HUES48 (cell line): Measurements from ENCODE around the gene FHIT.

Experiments used
- H3K27ac ChIP-seq: one replicate; pipeline ENCODE4 v1.7.0; 2013; ENCODE audit warnings: low read depth, low read length, inconsistent platforms
- H3K27me3 ChIP-seq: 2 replicates; pipeline ENCODE4 v1.6.1; 2013; ENCODE audit warnings: mild to moderate bottlenecking, low read length; ENCODE audit not compliant: control insufficient read depth, insufficient read depth
- H3K36me3 ChIP-seq: 2 replicates; pipeline ENCODE4 v1.6.1; 2013; ENCODE audit warnings: low read length; ENCODE audit not compliant: control insufficient read depth, insufficient read depth
- H3K4me1 ChIP-seq: 2 replicates; pipeline ENCODE4 v1.6.1; 2013; ENCODE audit warnings: mild to moderate bottlenecking, low read length; ENCODE audit not compliant: control insufficient read depth, insufficient read depth
- H3K4me3 ChIP-seq: 2 replicates; pipeline ENCODE4 v1.5.1; 2013; ENCODE audit warnings: mild to moderate bottlenecking, low read depth, low read length
- H3K9ac ChIP-seq: 2 replicates; pipeline ENCODE4 v1.6.1; 2013; ENCODE audit warnings: mild to moderate bottlenecking, low read depth, low read length, moderate library complexity
- H3K9me3 ChIP-seq: 2 replicates; pipeline ENCODE4 v1.6.1; 2013; ENCODE audit warnings: low read length; ENCODE audit not compliant: control insufficient read depth, insufficient read depth

Gene FHIT

DNA sequence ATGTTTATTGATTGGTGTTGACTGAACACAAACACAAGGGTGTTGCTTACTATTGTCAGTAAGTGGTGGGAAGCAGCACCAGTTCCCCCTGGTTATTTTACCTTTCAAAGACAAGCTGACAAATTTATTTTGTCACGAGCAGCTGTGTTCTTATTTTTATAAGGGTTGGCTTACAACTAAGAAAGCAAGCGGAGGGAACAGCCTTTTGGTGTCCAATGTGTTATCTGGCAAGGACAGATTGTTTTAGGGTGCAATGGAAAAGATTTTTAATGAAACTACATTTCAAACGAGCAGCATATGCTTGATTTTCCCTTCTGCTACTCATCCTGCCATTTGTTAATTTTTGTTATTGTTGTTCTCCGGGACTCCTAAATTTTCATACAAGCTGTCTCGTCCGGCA lies 1280.9 kb downstream of the FHIT start:
- no peaks in the 10 kb centered on the region for H3K9me3 ChIP-seq
- H3K27ac ChIP-seq = no peak overlapping the region
- H3K27me3 ChIP-seq = no peaks in the 10 kb centered on the region
- no peak overlapping the region for H3K9ac ChIP-seq
- H3K4me1 ChIP-seq = no peaks in the 10 kb centered on the region
- H3K36me3 ChIP-seq = no peaks in the 10 kb centered on the region
- H3K4me3 ChIP-seq = no peak overlapping the region

- Histone ChIP-seq H3K27me3 (no peaks in the 10 kb centered on the region), H3K27ac (no peak overlapping the region), H3K9me3 (no peaks in the 10 kb centered on the region), H3K36me3 (no peaks in the 10 kb centered on the region), H3K4me3 (no peak overlapping the region), H3K9ac (no peak overlapping the region), H3K4me1 (no peaks in the 10 kb centered on the region)
Measured at GRCh38 chr3:59968513-59969045, 1282.7 kb downstream of the FHIT start.

DNA sequence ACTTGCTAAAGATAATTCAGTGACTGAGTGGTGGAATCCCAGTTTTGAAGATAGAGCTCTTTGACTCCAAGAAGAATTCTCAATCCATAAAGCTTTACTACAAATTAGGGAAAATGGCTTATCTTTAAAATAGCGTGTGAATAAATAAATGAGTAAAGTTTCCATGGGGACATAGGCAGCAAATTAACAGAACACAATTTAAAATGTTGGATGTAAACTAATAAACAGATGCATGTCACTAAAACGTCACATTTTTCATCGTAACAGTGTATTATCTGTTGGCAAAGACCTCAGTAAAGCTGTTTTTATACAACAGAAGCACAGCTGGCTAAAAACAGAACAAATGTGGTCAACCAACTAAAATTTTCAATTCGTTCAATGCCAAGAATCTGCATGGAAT lies 1287.6 kb downstream of the FHIT start:
- H3K9me3 ChIP-seq = no peaks in the 10 kb centered on the region
- no peaks in the 10 kb centered on the region for H3K27me3 ChIP-seq
- no peak overlapping the region for H3K27ac ChIP-seq
- H3K36me3 ChIP-seq = no peaks in the 10 kb centered on the region
- peaks cover 6% of the 10 kb centered on the region for H3K4me1 ChIP-seq
- no peak overlapping the region for H3K4me3 ChIP-seq
- no peak overlapping the region for H3K9ac ChIP-seq

GRCh38 chr3:59957150-59957549 lies 1294.1 kb downstream of the FHIT start:
- Histone ChIP-seq H3K27ac (no peak overlapping the region), H3K9me3 (no peaks in the 10 kb centered on the region), H3K27me3 (no peaks in the 10 kb centered on the region), H3K36me3 (no peaks in the 10 kb centered on the region), H3K9ac (no peak overlapping the region), H3K4me1 (peaks cover 2% of the 10 kb centered on the region; the same call in 1 of the 2 replicates), H3K4me3 (no peak overlapping the region)

DNA sequence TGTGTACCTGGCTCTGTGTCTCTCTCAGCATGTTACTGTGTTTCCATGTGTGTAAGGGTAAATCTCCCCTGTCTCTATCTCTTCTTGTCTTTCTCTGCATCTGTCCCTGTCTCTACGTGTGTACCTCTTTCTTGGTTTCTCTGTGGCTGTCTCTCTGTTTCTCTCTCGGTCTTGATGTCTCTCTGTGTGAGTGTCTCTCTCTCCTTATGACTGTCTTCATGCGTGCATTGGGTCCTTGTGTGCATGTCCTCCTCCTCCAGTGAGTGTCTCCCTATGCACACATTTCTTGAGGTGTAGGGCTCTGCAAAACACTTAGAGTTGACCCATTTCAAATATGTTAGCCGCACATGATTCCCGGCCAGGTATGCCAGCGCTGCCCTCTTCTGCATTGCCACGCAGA lies 1298.1 kb downstream of the FHIT start:
- Histone ChIP-seq H3K9me3 (no peaks in the 10 kb centered on the region), H3K36me3 (no peaks in the 10 kb centered on the region), H3K27me3 (no peaks in the 10 kb centered on the region), H3K4me1 (no peaks in the 10 kb centered on the region), H3K4me3 (no peak overlapping the region), H3K9ac (no peak overlapping the region), H3K27ac (no peak overlapping the region)

GRCh38 chr3:59949311-59949710 lies 1301.9 kb downstream of the FHIT start:
- no peaks in the 10 kb centered on the region for H3K36me3 ChIP-seq
- H3K4me1 ChIP-seq = no peaks in the 10 kb centered on the region
- H3K27me3 ChIP-seq = no peaks in the 10 kb centered on the region
- H3K4me3 ChIP-seq = no peak overlapping the region
- H3K9ac ChIP-seq = no peak overlapping the region
- H3K27ac ChIP-seq = no peak overlapping the region
- H3K9me3 ChIP-seq = no peaks in the 10 kb centered on the region

DNA sequence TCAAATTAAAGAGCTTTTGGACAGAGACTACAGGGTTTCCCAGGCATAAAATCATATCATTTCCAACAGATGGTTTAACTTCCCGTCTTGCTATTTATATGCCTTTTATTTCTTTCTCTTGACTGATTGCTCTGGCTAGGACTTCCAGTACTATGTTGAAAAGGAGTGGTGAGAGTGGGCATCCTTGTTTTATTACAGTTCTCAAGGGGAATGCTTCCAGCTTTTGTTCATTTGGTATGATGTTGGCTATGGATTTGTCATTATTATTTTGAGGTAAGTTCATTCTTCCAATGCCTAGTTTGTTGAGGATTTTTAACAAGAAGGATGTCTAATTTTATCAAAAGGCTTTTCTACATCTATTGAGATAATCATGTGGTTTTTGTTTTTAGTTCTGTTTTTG lies 1304.9 kb downstream of the FHIT start:
- H3K4me1 ChIP-seq = no peaks in the 10 kb centered on the region
- H3K9me3 ChIP-seq = no peaks in the 10 kb centered on the region
- no peaks in the 10 kb centered on the region for H3K36me3 ChIP-seq
- no peaks in the 10 kb centered on the region for H3K27me3 ChIP-seq
- H3K9ac ChIP-seq = no peak overlapping the region
- no peak overlapping the region for H3K4me3 ChIP-seq
- H3K27ac ChIP-seq = no peak overlapping the region

- Histone ChIP-seq H3K36me3 (no peaks in the 10 kb centered on the region), H3K27me3 (no peaks in the 10 kb centered on the region), H3K9ac (no peak overlapping the region), H3K4me1 (no peaks in the 10 kb centered on the region), H3K4me3 (no peak overlapping the region), H3K27ac (no peak overlapping the region), H3K9me3 (no peaks in the 10 kb centered on the region)
Measured at GRCh38 chr3:59940718-59941117, 1310.5 kb downstream of the FHIT start.

DNA sequence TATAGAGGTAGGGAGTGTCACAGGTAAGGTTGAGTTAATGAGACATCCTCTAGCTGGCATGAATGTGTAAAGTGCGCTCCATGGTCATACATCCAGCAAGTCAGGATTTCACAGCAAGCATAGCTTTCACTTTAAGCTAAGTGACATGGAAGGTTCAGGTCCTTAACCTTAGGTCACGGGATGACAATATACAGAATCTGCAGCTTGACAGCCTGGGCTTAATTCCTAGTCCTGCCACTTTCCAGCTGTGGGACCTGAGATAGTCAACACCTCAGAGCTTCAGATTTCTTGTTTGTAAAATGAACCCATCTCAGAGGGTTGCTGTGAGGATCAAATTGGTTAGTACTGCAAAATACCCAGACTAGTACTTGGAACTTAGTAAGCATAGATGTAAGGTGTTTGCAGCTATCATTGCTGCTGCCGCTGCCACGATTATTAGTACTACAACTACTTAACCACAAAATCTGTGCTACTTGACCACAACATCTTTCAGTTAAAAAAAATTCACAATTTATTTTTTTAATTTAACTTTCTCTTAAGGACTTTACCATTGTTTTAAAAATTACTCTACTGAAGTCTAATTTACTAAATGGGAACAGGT lies 1311.3 kb downstream of the FHIT start:
- H3K9me3 ChIP-seq = no peaks in the 10 kb centered on the region
- no peaks in the 10 kb centered on the region for H3K36me3 ChIP-seq
- no peaks in the 10 kb centered on the region for H3K4me1 ChIP-seq
- no peak overlapping the region for H3K9ac ChIP-seq
- no peak overlapping the region for H3K4me3 ChIP-seq
- no peak overlapping the region for H3K27ac ChIP-seq
- H3K27me3 ChIP-seq = no peaks in the 10 kb centered on the region

DNA sequence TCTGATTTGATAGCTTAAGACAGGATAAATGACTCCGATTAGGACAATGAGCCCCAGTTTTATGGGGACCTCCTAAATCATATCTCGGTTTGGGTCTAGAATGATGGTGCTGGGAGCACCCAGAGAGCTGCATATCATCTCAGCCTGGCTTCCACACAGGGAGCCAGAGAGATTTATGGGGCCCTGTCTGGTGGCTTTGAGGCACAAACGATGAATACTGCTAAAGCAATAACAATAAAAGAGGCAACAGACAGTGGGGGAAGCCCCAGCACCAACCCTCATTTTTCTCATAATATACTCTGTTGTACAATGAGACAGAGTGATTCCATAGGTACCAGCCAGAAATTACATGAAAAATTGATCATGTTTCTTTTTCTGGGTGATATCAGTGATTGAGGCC lies 1312.4 kb downstream of the FHIT start:
- Histone ChIP-seq H3K4me1 (no peaks in the 10 kb centered on the region), H3K4me3 (no peak overlapping the region), H3K27ac (no peak overlapping the region), H3K27me3 (no peaks in the 10 kb centered on the region), H3K36me3 (no peaks in the 10 kb centered on the region), H3K9me3 (no peaks in the 10 kb centered on the region), H3K9ac (no peak overlapping the region)

DNA sequence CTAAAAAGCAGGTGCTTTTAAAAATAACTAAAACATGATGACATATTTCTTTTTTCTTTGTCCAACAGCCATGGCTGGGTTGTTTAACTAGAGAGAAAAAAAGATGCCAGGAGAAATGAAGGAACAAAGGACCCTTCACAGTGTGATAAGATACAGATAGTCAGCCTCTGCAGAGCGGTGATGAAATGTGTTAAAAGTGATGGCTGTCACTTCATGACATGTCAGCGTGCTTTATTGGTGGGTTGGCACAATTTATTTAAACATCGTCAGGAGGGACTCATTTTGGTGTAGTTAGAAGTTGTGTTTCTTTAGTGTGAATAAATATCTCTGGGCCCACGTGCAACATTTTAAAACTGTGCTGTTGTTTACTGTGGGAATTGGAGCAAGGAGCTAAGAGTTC lies 1314.1 kb downstream of the FHIT start:
- Histone ChIP-seq H3K9ac (no peak overlapping the region), H3K27me3 (no peaks in the 10 kb centered on the region), H3K9me3 (no peaks in the 10 kb centered on the region), H3K4me1 (no peaks in the 10 kb centered on the region), H3K4me3 (no peak overlapping the region), H3K36me3 (no peaks in the 10 kb centered on the region), H3K27ac (no peak overlapping the region)
